ENCODE measurements around the gene ADCY7.
A peak's percentile ranks its signal among the peaks of the same experiment; 100 is the strongest.

ADCY7 gene

DNA sequence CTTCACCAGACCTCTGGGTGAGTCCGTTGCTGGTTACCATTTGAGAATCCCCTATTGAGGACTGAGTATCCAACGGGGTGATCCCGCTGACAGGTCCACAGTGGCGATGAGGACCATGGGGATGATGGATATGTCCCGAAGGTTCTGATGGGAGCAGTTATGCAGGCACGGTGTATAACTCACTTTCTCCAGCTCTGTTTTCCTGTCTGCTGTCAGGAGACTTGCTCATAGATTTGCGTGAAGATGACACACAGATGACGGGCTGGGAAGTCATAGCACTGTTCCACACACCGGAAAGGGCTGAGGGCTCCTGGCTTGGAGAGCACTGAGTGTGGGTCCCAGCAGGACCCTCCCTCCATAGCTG lies 22.2 kb upstream of the ADCY7 start:
- Histone ChIP-seq H3K79me2 (ENCODE audit: control insufficient read depth, insufficient read depth, low read length, poor library complexity) (peaks cover 5% of the 10 kb centered on the region), H3K4me3 (ENCODE audit: low read depth, low read length) (no peak overlapping the region), H3K14ac (ENCODE audit: low read length) (no peak overlapping the region), H3K18ac (ENCODE audit: low read length) (no peak overlapping the region), H3K79me1 (ENCODE audit: low read length) (peaks cover 7% of the 10 kb centered on the region), H3K4ac (ENCODE audit: low read depth, low read length) (no peak overlapping the region), H3K27me3 (ENCODE audit: insufficient read depth, low read length) (no peaks in the 10 kb centered on the region), H2AFZ (ENCODE audit: insufficient read depth, low read length, poor library complexity) (no peak overlapping the region), H4K12ac (ENCODE audit: low read depth, low read length) (no peak overlapping the region), H2BK5ac (ENCODE audit: low read depth, low read length, poor library complexity) (no peak overlapping the region), H2AK5ac (ENCODE audit: low read length) (no peak overlapping the region), H3K4me2 (ENCODE audit: low read length) (no peak overlapping the region), H3K36me3 (ENCODE audit: control insufficient read depth in 1 of 2, insufficient read depth in 2 of 2, low read length in 2 of 2) (no peaks in the 10 kb centered on the region), H3K9me3 (ENCODE audit: insufficient read depth, low read depth, low read length) (peaks cover 2% of the 10 kb centered on the region), H2BK12ac (ENCODE audit: low read length) (no peak overlapping the region), H3K27ac (ENCODE audit: low read depth, low read length) (no peak overlapping the region), H3K9ac (ENCODE audit: low read length) (no peak overlapping the region), H2BK120ac (ENCODE audit: insufficient read depth, low read length, poor library complexity) (no peak overlapping the region), H3K23ac (ENCODE audit: low read length) (no peak overlapping the region), H4K91ac (ENCODE audit: low read depth, low read length) (no peak overlapping the region), H3K4me1 (ENCODE audit: control insufficient read depth in 1 of 2, insufficient read depth in 2 of 2, low read length in 2 of 2) (peaks cover 10 to 17% of the 10 kb centered on the region in 2 experiments), H4K8ac (ENCODE audit: low read depth, low read length) (no peak overlapping the region)
- no CpG with 5 or more reads among the region's 9 CpGs for WGBS (ENCODE audit: extremely low coverage, insufficient coverage, insufficient read length)
- DNase-seq = peak in 1 of 2 donors; percentile 51

DNA sequence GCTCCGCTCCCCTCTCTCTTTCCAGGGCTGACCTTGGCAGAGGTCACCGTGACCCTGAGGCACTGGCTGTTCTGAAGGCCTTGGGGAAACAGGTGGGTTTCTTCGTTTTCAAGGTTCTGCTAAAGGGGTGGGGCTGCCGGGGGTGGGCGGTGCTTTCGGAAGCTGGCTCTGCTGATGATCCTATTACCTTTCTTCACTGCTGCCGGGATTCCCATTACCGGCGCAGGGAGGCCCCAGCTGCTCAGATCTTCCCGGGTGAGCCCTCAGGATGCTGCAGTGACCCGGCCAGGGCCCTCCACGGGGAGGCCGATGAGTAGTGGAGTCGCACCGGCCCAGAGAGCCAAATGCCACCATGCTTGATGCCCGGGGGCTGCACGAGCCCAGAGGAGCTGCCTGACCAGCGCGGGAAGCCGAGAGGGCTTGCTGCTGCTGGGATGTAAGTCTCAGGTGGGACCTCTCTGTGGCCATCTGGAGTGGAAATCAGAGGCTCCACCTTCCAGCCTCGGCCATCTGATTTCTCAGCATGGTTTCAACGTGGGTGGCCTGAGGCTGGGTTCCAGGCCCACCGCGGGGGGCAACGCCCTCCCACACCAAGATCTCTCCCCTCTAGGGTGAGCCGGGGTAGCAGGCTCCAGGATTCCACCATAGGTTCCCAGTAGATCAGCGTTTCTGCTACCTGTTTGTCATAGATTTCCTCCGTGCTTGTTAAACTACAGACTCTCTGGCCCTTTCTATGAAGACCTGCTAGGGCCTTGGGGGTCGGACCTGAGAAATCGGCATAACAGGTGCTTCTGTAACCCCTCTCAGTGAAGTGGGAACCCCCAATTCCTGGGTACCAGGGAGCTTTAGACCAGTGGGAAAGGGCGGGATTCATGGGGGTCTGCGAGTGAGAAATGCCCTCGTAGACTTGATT lies 21.6 kb upstream of the ADCY7 start:
- Histone ChIP-seq H3K18ac (ENCODE audit: low read length) (no peak overlapping the region), H3K4me1 (ENCODE audit: control insufficient read depth in 1 of 2, insufficient read depth in 2 of 2, low read length in 2 of 2) (peaks cover 10 to 17% of the 10 kb centered on the region in 2 experiments), H3K36me3 (ENCODE audit: control insufficient read depth in 1 of 2, insufficient read depth in 2 of 2, low read length in 2 of 2) (no peaks in the 10 kb centered on the region), H3K14ac (ENCODE audit: low read length) (no peak overlapping the region), H3K4me3 (ENCODE audit: low read depth, low read length) (no peak overlapping the region), H3K79me1 (ENCODE audit: low read length) (peaks cover 7% of the 10 kb centered on the region), H3K9me3 (ENCODE audit: insufficient read depth, low read depth, low read length) (peaks cover 2% of the 10 kb centered on the region), H3K27ac (ENCODE audit: low read depth, low read length) (no peak overlapping the region), H2BK5ac (ENCODE audit: low read depth, low read length, poor library complexity) (no peak overlapping the region), H4K12ac (ENCODE audit: low read depth, low read length) (no peak overlapping the region), H3K79me2 (ENCODE audit: control insufficient read depth, insufficient read depth, low read length, poor library complexity) (peaks cover 5% of the 10 kb centered on the region), H3K27me3 (ENCODE audit: insufficient read depth, low read length) (no peaks in the 10 kb centered on the region), H3K9ac (ENCODE audit: low read length) (no peak overlapping the region), H2BK120ac (ENCODE audit: insufficient read depth, low read length, poor library complexity) (no peak overlapping the region), H3K23ac (ENCODE audit: low read length) (no peak overlapping the region), H3K4ac (ENCODE audit: low read depth, low read length) (no peak overlapping the region), H2AK5ac (ENCODE audit: low read length) (no peak overlapping the region), H4K91ac (ENCODE audit: low read depth, low read length) (no peak overlapping the region), H4K8ac (ENCODE audit: low read depth, low read length) (no peak overlapping the region), H2BK12ac (ENCODE audit: low read length) (peak overlapping the region; percentile 11), H3K4me2 (ENCODE audit: low read length) (peak overlapping the region; percentile 89), H2AFZ (ENCODE audit: insufficient read depth, low read length, poor library complexity) (no peak overlapping the region)
- no CpG with 5 or more reads among the region's 33 CpGs for whole genome bisulfite sequencing (ENCODE audit: extremely low coverage, insufficient coverage, insufficient read length)
- DNase-seq = peak; percentile 64 to 66

DNA sequence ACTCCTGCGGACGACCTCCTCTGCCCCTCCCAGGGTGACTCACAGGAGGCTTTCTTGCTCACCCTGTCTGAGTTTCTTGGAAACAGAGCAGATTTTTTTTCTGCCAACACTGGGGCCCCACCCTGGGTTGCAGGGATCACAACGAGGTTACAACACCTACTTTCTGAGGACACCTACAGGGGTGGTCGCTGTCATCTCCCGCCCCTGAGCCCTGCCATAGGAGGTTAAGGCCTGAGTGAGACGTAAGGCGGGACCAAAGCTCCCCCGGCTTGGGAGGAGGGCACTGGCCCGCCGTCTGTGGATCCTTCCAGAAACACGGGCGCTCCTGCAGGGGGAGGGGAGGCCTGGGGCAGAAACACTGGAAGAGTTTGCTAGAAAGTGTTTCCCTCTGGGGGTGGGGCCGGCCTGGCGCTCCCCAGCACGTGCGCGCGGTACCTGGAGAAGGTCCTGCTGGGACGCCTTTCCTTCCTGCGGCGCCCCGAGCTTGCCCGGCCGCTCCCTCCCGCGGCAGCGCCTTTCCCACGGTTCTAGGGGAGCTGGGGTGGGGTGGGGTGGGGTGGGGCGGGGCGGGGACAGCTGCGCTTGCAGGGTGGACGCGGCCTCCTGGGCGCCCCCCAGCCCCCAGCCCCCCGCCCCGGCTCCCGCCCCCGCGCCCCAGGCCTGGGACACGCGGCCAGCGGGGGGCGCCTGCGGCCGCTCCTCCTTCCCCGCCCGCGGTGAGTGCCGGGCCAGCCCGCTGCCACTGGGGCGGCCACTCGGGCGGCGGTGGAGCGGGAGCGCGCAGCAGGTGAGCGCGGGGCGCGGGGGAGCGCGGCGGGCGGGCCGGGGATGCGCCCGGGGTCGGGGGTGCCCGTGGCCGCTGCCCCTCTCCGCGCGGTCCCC lies 20.7 kb upstream of the ADCY7 start:
- Histone ChIP-seq H3K4me1 (ENCODE audit: control insufficient read depth in 1 of 2, insufficient read depth in 2 of 2, low read length in 2 of 2) (peaks cover 10 to 17% of the 10 kb centered on the region in 2 experiments), H3K4me3 (ENCODE audit: low read depth, low read length) (peak overlapping the region; percentile 79), H3K9ac (ENCODE audit: low read length) (peak overlapping the region; percentile 26), H4K91ac (ENCODE audit: low read depth, low read length) (peak overlapping the region; percentile 72), H3K79me1 (ENCODE audit: low read length) (peaks cover 7% of the 10 kb centered on the region), H3K79me2 (ENCODE audit: control insufficient read depth, insufficient read depth, low read length, poor library complexity) (peaks cover 5% of the 10 kb centered on the region), H3K36me3 (ENCODE audit: control insufficient read depth in 1 of 2, insufficient read depth in 2 of 2, low read length in 2 of 2) (no peaks in the 10 kb centered on the region), H4K8ac (ENCODE audit: low read depth, low read length) (peak overlapping the region; percentile 25), H2AFZ (ENCODE audit: insufficient read depth, low read length, poor library complexity) (peak overlapping the region; percentile 77), H3K27ac (ENCODE audit: low read depth, low read length) (no peak overlapping the region), H3K4me2 (ENCODE audit: low read length) (peak overlapping the region; percentile 97), H2BK120ac (ENCODE audit: insufficient read depth, low read length, poor library complexity) (peak overlapping the region; percentile 81), H4K12ac (ENCODE audit: low read depth, low read length) (no peak overlapping the region), H3K4ac (ENCODE audit: low read depth, low read length) (no peak overlapping the region), H3K18ac (ENCODE audit: low read length) (peak overlapping the region; percentile 57), H3K14ac (ENCODE audit: low read length) (peak overlapping the region; percentile 86), H3K23ac (ENCODE audit: low read length) (no peak overlapping the region), H2BK12ac (ENCODE audit: low read length) (no peak overlapping the region), H3K9me3 (ENCODE audit: insufficient read depth, low read depth, low read length) (peaks cover 2% of the 10 kb centered on the region), H3K27me3 (ENCODE audit: insufficient read depth, low read length) (no peaks in the 10 kb centered on the region), H2BK5ac (ENCODE audit: low read depth, low read length, poor library complexity) (no peak overlapping the region), H2AK5ac (ENCODE audit: low read length) (no peak overlapping the region)
- no CpG with 5 or more reads among the region's 74 CpGs for WGBS (ENCODE audit: extremely low coverage, insufficient coverage, insufficient read length)
- DNase-seq = peak; percentile 77 to 81

DNA sequence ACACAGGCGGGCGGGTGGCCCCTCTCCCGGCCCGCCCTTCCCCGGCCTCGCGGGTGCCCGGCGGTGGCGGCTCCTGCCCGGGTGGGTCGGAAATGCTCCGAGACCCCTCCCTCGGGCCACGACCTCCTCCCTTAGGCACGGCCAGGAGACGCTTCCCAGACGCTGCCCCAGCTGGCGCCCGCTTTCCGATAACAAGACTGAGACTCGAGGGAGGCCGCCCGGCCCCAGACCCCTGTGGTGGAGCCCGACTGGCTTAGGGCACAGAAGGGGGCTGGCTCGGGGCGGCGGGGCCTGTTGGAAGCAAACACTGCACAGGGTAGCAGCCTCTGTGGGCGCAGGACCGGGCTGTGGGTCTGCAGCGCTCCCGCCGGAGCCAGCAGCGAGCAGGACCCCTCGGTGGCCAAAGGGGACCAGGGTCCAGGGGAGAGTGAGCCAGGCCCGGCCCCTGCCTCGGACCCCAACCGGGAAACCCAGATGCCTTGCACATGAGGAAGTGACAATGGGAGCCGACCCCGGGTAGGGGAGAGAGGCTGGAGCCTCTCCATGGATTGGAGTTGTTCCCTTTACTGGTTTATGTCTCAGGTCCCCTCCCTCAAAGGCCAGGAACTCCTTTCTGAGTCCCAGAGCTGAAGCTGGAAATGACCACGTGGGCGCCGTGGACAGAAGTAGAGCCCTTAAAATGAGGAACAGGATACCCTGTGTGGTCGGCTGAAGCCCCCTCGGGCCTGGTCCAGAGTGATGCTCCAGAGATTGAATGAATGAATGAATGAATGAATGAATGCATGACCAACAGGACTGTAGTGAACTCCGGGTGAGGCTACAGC lies 19.8 kb upstream of the ADCY7 start:
- peak overlapping the region; percentile 79 for H3K4me3 ChIP-seq (ENCODE audit: low read depth, low read length)
- no peak overlapping the region for H2BK5ac ChIP-seq (ENCODE audit: low read depth, low read length, poor library complexity)
- H3K4ac ChIP-seq (ENCODE audit: low read depth, low read length) = peak overlapping the region; percentile 3
- DNase-seq = peak in 1 of 2 donors; percentile 23
- H2BK12ac ChIP-seq (ENCODE audit: low read length) = no peak overlapping the region
- H3K4me2 ChIP-seq (ENCODE audit: low read length) = peak overlapping the region; percentile 97
- H3K9ac ChIP-seq (ENCODE audit: low read length) = peak overlapping the region; percentile 61
- peak overlapping the region; percentile 72 for H4K91ac ChIP-seq (ENCODE audit: low read depth, low read length)
- peaks cover 10 to 17% of the 10 kb centered on the region in 2 experiments for H3K4me1 ChIP-seq (ENCODE audit: control insufficient read depth in 1 of 2, insufficient read depth in 2 of 2, low read length in 2 of 2)
- peak overlapping the region; percentile 77 for H2AFZ ChIP-seq (ENCODE audit: insufficient read depth, low read length, poor library complexity)
- H3K36me3 ChIP-seq (ENCODE audit: control insufficient read depth in 1 of 2, insufficient read depth in 2 of 2, low read length in 2 of 2) = no peaks in the 10 kb centered on the region
- peak overlapping the region; percentile 64 for H4K12ac ChIP-seq (ENCODE audit: low read depth, low read length)
- peak overlapping the region; percentile 86 for H3K14ac ChIP-seq (ENCODE audit: low read length)
- peaks cover 2% of the 10 kb centered on the region for H3K9me3 ChIP-seq (ENCODE audit: insufficient read depth, low read depth, low read length)
- WGBS (ENCODE audit: extremely low coverage, insufficient coverage, insufficient read length) = no CpG with 5 or more reads among the region's 46 CpGs
- H2BK120ac ChIP-seq (ENCODE audit: insufficient read depth, low read length, poor library complexity) = peak overlapping the region; percentile 81
- no peak overlapping the region for H3K23ac ChIP-seq (ENCODE audit: low read length)
- peaks cover 5% of the 10 kb centered on the region for H3K79me2 ChIP-seq (ENCODE audit: control insufficient read depth, insufficient read depth, low read length, poor library complexity)
- H3K18ac ChIP-seq (ENCODE audit: low read length) = peak overlapping the region; percentile 32
- no peak overlapping the region for H2AK5ac ChIP-seq (ENCODE audit: low read length)
- no peaks in the 10 kb centered on the region for H3K27me3 ChIP-seq (ENCODE audit: insufficient read depth, low read length)
- H3K27ac ChIP-seq (ENCODE audit: low read depth, low read length) = peak overlapping the region; percentile 4
- H3K79me1 ChIP-seq (ENCODE audit: low read length) = peaks cover 7% of the 10 kb centered on the region
- peak overlapping the region; percentile 25 for H4K8ac ChIP-seq (ENCODE audit: low read depth, low read length)

All from trophoblast cell (in vitro differentiated cells and primary cell).